ENCODE measurements around the gene WWOX. TPM values are rescaled to one million over a fixed set of nuclear protein-coding genes. Genes with fewer than 3 reads are reported as not detected.
A peak's percentile ranks its signal among the peaks of the same experiment; 100 is the strongest.

The WWOX gene
- total and polyA plus RNA-seq, 2 of the 13 experiments (the other 11 are each of a cell fraction or from before 2014, with no cell fraction given), result 9.1 to 37.4 TPM

DNA sequence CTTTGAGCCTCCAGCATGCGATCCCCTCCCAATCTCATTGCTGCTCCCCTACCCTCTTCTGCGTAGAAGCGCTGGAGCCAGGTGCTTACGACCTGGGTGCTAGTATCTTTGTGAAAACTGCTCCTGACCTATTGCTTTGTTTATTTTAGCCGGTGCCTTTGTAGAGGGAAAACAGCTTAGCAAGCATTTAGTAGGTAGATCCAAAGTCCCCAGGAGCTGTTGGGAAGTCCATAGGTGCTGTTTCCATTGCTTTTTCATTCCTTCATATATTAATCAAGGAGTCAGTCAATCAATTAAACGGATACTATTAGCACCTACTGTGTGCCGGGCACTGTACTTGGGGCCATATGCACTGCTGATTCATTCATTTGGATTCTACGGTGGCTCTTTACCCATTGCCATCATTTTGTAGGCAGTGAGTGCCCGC lies 497.6 kb downstream of the WWOX start (continued):
- TF ChIP-seq, protein P1, sequence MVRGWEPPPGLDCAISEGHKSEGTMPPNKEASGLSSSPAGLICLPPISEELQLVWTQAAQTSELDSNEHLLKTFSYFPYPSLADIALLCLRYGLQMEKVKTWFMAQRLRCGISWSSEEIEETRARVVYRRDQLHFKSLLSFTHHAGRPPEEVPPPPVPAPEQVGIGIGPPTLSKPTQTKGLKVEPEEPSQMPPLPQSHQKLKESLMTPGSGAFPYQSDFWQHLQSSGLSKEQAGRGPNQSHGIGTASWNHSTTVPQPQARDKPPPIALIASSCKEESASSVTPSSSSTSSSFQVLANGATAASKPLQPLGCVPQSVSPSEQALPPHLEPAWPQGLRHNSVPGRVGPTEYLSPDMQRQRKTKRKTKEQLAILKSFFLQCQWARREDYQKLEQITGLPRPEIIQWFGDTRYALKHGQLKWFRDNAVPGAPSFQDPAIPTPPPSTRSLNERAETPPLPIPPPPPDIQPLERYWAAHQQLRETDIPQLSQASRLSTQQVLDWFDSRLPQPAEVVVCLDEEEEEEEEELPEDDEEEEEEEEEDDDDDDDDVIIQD (CRISPR knock-in tag; IDR thresholded peaks at IDR 0.05; ENCODE audit: low read depth), result peak; percentile 78; the same call in 1 of the 2 replicates
- no peak; the same call in 1 of the 2 replicates for TF ChIP-seq REPIN1 (CRISPR knock-in tag; IDR thresholded peaks at IDR 0.05; ENCODE audit: borderline replicate concordance, low read depth)
- TF ChIP-seq, protein P2, sequence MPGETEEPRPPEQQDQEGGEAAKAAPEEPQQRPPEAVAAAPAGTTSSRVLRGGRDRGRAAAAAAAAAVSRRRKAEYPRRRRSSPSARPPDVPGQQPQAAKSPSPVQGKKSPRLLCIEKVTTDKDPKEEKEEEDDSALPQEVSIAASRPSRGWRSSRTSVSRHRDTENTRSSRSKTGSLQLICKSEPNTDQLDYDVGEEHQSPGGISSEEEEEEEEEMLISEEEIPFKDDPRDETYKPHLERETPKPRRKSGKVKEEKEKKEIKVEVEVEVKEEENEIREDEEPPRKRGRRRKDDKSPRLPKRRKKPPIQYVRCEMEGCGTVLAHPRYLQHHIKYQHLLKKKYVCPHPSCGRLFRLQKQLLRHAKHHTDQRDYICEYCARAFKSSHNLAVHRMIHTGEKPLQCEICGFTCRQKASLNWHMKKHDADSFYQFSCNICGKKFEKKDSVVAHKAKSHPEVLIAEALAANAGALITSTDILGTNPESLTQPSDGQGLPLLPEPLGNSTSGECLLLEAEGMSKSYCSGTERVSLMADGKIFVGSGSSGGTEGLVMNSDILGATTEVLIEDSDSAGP (CRISPR knock-in tag; IDR thresholded peaks at IDR 0.05; ENCODE audit: borderline replicate concordance), result no peak
- peak; percentile 78; the same call in 1 of the 2 replicates for TF ChIP-seq CREM (IDR thresholded peaks at IDR 0.05)
- TF ChIP-seq CREM (CRISPR knock-in tag; IDR thresholded peaks at IDR 0.05), result no peak
- TF ChIP-seq, protein P3, sequence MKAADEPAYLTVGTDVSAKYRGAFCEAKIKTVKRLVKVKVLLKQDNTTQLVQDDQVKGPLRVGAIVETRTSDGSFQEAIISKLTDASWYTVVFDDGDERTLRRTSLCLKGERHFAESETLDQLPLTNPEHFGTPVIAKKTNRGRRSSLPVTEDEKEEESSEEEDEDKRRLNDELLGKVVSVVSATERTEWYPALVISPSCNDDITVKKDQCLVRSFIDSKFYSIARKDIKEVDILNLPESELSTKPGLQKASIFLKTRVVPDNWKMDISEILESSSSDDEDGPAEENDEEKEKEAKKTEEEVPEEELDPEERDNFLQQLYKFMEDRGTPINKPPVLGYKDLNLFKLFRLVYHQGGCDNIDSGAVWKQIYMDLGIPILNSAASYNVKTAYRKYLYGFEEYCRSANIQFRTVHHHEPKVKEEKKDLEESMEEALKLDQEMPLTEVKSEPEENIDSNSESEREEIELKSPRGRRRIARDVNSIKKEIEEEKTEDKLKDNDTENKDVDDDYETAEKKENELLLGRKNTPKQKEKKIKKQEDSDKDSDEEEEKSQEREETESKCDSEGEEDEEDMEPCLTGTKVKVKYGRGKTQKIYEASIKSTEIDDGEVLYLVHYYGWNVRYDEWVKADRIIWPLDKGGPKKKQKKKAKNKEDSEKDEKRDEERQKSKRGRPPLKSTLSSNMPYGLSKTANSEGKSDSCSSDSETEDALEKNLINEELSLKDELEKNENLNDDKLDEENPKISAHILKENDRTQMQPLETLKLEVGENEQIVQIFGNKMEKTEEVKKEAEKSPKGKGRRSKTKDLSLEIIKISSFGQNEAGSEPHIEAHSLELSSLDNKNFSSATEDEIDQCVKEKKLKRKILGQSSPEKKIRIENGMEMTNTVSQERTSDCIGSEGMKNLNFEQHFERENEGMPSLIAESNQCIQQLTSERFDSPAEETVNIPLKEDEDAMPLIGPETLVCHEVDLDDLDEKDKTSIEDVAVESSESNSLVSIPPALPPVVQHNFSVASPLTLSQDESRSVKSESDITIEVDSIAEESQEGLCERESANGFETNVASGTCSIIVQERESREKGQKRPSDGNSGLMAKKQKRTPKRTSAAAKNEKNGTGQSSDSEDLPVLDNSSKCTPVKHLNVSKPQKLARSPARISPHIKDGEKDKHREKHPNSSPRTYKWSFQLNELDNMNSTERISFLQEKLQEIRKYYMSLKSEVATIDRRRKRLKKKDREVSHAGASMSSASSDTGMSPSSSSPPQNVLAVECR (CRISPR knock-in tag; IDR thresholded peaks at IDR 0.05; ENCODE audit: borderline replicate concordance), result no peak; the same call in 1 of the 2 replicates
- TF ChIP-seq, protein P4, sequence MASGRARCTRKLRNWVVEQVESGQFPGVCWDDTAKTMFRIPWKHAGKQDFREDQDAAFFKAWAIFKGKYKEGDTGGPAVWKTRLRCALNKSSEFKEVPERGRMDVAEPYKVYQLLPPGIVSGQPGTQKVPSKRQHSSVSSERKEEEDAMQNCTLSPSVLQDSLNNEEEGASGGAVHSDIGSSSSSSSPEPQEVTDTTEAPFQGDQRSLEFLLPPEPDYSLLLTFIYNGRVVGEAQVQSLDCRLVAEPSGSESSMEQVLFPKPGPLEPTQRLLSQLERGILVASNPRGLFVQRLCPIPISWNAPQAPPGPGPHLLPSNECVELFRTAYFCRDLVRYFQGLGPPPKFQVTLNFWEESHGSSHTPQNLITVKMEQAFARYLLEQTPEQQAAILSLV (CRISPR knock-in tag; IDR thresholded peaks at IDR 0.05; ENCODE audit: borderline replicate concordance), result no peak
- no peak for TF ChIP-seq ZFP41 (CRISPR knock-in tag; IDR thresholded peaks at IDR 0.05; ENCODE audit: borderline replicate concordance)
- no peak for TF ChIP-seq ZNF234 (CRISPR knock-in tag; conservative IDR thresholded peaks at IDR 0.05)
- TF ChIP-seq IRX3 (CRISPR knock-in tag; IDR thresholded peaks at IDR 0.05; ENCODE audit: borderline replicate concordance, low read depth), result 0 out of 2 replicates have a peak, but pooled peaks have one; percentile 39
- no peak for TF ChIP-seq ZNF672 (CRISPR knock-in tag; IDR thresholded peaks at IDR 0.05)
- peak; percentile 52; the same call in 1 of the 2 replicates for TF ChIP-seq ZNF788 (CRISPR knock-in tag; IDR thresholded peaks at IDR 0.05; ENCODE audit: borderline replicate concordance)
- TF ChIP-seq SALL1 (CRISPR knock-in tag; IDR thresholded peaks at IDR 0.05), result peak; percentile 85
- TF ChIP-seq, protein P5, sequence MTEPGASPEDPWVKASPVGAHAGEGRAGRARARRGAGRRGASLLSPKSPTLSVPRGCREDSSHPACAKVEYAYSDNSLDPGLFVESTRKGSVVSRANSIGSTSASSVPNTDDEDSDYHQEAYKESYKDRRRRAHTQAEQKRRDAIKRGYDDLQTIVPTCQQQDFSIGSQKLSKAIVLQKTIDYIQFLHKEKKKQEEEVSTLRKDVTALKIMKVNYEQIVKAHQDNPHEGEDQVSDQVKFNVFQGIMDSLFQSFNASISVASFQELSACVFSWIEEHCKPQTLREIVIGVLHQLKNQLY (CRISPR knock-in tag; IDR thresholded peaks at IDR 0.05), result peak; percentile 20; the same call in 1 of the 2 replicates
- TF ChIP-seq RORA (CRISPR knock-in tag; IDR thresholded peaks at IDR 0.05), result no peak
- no peak for TF ChIP-seq RAD21 (CRISPR knock-in tag; IDR thresholded peaks at IDR 0.05)
- TF ChIP-seq SOX6 (IDR thresholded peaks at IDR 0.05), result no peak
- peak; percentile 85 for TF ChIP-seq SOX6 (CRISPR knock-in tag; IDR thresholded peaks at IDR 0.05)
- TF ChIP-seq ZNF331 (CRISPR knock-in tag; IDR thresholded peaks at IDR 0.05), result peak; percentile 48; the same call in 1 of the 2 replicates
- peak; percentile 72; the same call in 1 of the 2 replicates for TF ChIP-seq SOX5 (CRISPR knock-in tag; IDR thresholded peaks at IDR 0.05; ENCODE audit: borderline replicate concordance)
- TF ChIP-seq NCOA2 (CRISPR knock-in tag; IDR thresholded peaks at IDR 0.05), result peak; percentile 87
- TF ChIP-seq GATAD2A (CRISPR knock-in tag; IDR thresholded peaks at IDR 0.05), result peak; percentile 81
- TF ChIP-seq TBL1XR1 (IDR thresholded peaks at IDR 0.05; ENCODE audit: borderline replicate concordance, low read length, partially characterized antibody), result peak; percentile 12
